HG03025 (cell line): Measurements from ENCODE around the gene TNFRSF1A.
"Not testable (repeated sequence)": the region's sequence is repeated elsewhere in the genome, so short reads cannot be mapped to it uniquely, and the experiment has no call there.

Experiments used
- ATAC-seq: cut with Tn5 transposase; IDR thresholded peaks from one replicate; pipeline ENCODE4 v1.9.1; 2021; ENCODE audit warnings: mild to moderate bottlenecking, moderate library complexity; ENCODE audit not compliant: unreplicated experiment, low FRiP score

The TNFRSF1A gene

GRCh38 chr12:6311822-6312528 lies 29.9 kb downstream of the TNFRSF1A start:
- no peak for ATAC-seq

- ATAC-seq, result no peak
Observed at GRCh38 chr12:6310771-6311610, 30.9 kb downstream of the TNFRSF1A start.

GRCh38 chr12:6307529-6307928 lies 34.3 kb downstream of the TNFRSF1A start:
- no peak for ATAC-seq

GRCh38 chr12:6306599-6307220 lies 35.2 kb downstream of the TNFRSF1A start:
- ATAC-seq, result no peak

- no peak for ATAC-seq
Observed at GRCh38 chr12:6306151-6306550, 35.7 kb downstream of the TNFRSF1A start.

- ATAC-seq, result no peak
Observed at GRCh38 chr12:6303071-6303470, 38.8 kb downstream of the TNFRSF1A start.

- ATAC-seq, result no peak
Observed at GRCh38 chr12:6302621-6303020, 39.3 kb downstream of the TNFRSF1A start.

GRCh38 chr12:6301721-6302120 lies 40.2 kb downstream of the TNFRSF1A start:
- ATAC-seq, result no peak

GRCh38 chr12:6297170-6297569 lies 44.7 kb downstream of the TNFRSF1A start:
- no peak for ATAC-seq

- no peak for ATAC-seq
Observed at GRCh38 chr12:6295094-6295811, 46.6 kb downstream of the TNFRSF1A start.

- no peak for ATAC-seq
Observed at GRCh38 chr12:6294156-6295093, 47.5 kb downstream of the TNFRSF1A start.

- ATAC-seq, result no peak
Observed at GRCh38 chr12:6292606-6293005, 49.3 kb downstream of the TNFRSF1A start.

GRCh38 chr12:6289906-6290305 lies 52.0 kb downstream of the TNFRSF1A start:
- not testable (repeated sequence) for ATAC-seq

- ATAC-seq, result not testable (repeated sequence)
Observed at GRCh38 chr12:6289081-6289480, 52.8 kb downstream of the TNFRSF1A start.

GRCh38 chr12:6288235-6288634 lies 53.6 kb downstream of the TNFRSF1A start:
- no peak for ATAC-seq

- no peak for ATAC-seq
Observed at GRCh38 chr12:6285532-6286306, 56.2 kb downstream of the TNFRSF1A start.

- no peak for ATAC-seq
Observed at GRCh38 chr12:6285063-6285477, 56.8 kb downstream of the TNFRSF1A start.

- no peak for ATAC-seq
Observed at GRCh38 chr12:6284273-6284672, 57.6 kb downstream of the TNFRSF1A start.

- ATAC-seq, result no peak
Observed at GRCh38 chr12:6282453-6282840, 59.4 kb downstream of the TNFRSF1A start.
